Suprapubic skin (tissue), 4 donors: ENCODE measurements around the gene RIPOR3. TPM values are rescaled to one million over a fixed set of nuclear protein-coding genes. Genes with fewer than 3 reads are reported as not detected.

Experiments used
- DNase-seq, 2 donors: peaks; one replicate each; pipeline ENCODE4 v3.0.0-alpha.2; 2019; ENCODE audit warnings: low spot score in 2 of 2
- H3K27ac ChIP-seq: fragments of 200-600 bp; sonication (generic); one replicate; pipeline ENCODE4 v1.5.1; 2019
- H3K27me3 ChIP-seq: fragments of 200-600 bp; sonication (generic); one replicate; pipeline ENCODE4 v1.5.1; 2019
- H3K36me3 ChIP-seq: fragments of 200-600 bp; sonication (generic); one replicate; pipeline ENCODE4 v1.5.1; 2019
- H3K4me1 ChIP-seq: fragments of 200-600 bp; sonication (generic); one replicate; pipeline ENCODE4 v1.5.1; 2019
- H3K4me3 ChIP-seq: fragments of 200-600 bp; sonication (generic); one replicate; pipeline ENCODE4 v1.5.1; 2019; ENCODE audit warnings: mild to moderate bottlenecking
- H3K9me3 ChIP-seq: fragments of 200-600 bp; sonication (generic); one replicate; pipeline ENCODE4 v1.5.1; 2019
- CTCF ChIP-seq, 2 donors: fragments of 200-600 bp in 1 of 2; fragments of 450-650 bp in 1 of 2; sonication (generic) in 1 of 2; IDR thresholded peaks; one replicate each; pipeline ENCODE4 v1.5.1; 2016 to 2019; ENCODE audit warnings: antibody characterized with exemption in 2 of 2, mild to moderate bottlenecking in 1 of 2, moderate library complexity in 1 of 2
- EP300 ChIP-seq: sonication (generic); formaldehyde crosslinking; IDR thresholded peaks from one replicate; pipeline ENCODE4 v1.6.1; 2017; ENCODE audit warnings: antibody characterized with exemption
- POLR2A ChIP-seq, 2 donors: fragments of 450-650 bp; IDR thresholded peaks; one replicate each; pipeline ENCODE4 v1.6.1; 2017; ENCODE audit warnings: antibody characterized with exemption in 2 of 2, mild to moderate bottlenecking in 2 of 2, moderate library complexity in 2 of 2
- POLR2AphosphoS5 ChIP-seq, 3 donors: sonication (generic); formaldehyde crosslinking; IDR thresholded peaks; one replicate each; pipeline ENCODE4 v1.6.1; 2017; ENCODE audit warnings: antibody characterized with exemption in 3 of 3
- WGBS: methylation state at CpG from one replicate; pipeline ENCODE4 v1.1.5; 2018; 5-methylcytosine and 5-hydroxymethylcytosine counted together
- total RNA-seq, 4 donors: library from RNA; depleted of rRNA; stranded (reverse); fragments of >200 nt; gene quantifications; one replicate each; pipeline ENCODE4 v1.1.0, GENCODE V29; 2016

The RIPOR3 gene
- total RNA-seq, 4 donors from 2014 or later = 3.3 to 10.1 (median 5.3) TPM

GRCh38 chr20:50721881-50722281 lies 30.5 kb upstream of the RIPOR3 start:
- Histone ChIP-seq H3K9me3 (no peaks in the 10 kb centered on the region), H3K4me1 (peaks cover 20% of the 10 kb centered on the region), H3K4me3 (no peak overlapping the region), H3K27ac (peak overlapping the region; percentile 45), H3K36me3 (no peaks in the 10 kb centered on the region), H3K27me3 (no peaks in the 10 kb centered on the region)
- WGBS = 71% methylated on average over 9 of the region's 9 CpGs
- TF ChIP-seq POLR2A (IDR thresholded peaks at IDR 0.05) (no peak), CTCF (IDR thresholded peaks at IDR 0.05) (no peak), EP300 (no peak), POLR2AphosphoS5 (IDR thresholded peaks at IDR 0.05) (peak in 2 of 3 donors; percentile 54 to 68)
- peak; percentile 69 to 80 for DNase-seq

- no peaks in the 10 kb centered on the region for H3K36me3 ChIP-seq
- peaks cover 20% of the 10 kb centered on the region for H3K4me1 ChIP-seq
- H3K9me3 ChIP-seq = no peaks in the 10 kb centered on the region
- DNase-seq = no peak
- H3K27me3 ChIP-seq = no peaks in the 10 kb centered on the region
- TF ChIP-seq POLR2AphosphoS5 (IDR thresholded peaks at IDR 0.05) (no peak), POLR2A (IDR thresholded peaks at IDR 0.05) (no peak), EP300 (no peak)
- no peak overlapping the region for H3K4me3 ChIP-seq
- no peak overlapping the region for H3K27ac ChIP-seq
Observed at GRCh38 chr20:50720582-50720981, 29.2 kb upstream of the RIPOR3 start.

GRCh38 chr20:50720026-50720425 lies 28.7 kb upstream of the RIPOR3 start:
- Histone ChIP-seq H3K27ac (no peak overlapping the region), H3K27me3 (no peaks in the 10 kb centered on the region), H3K36me3 (no peaks in the 10 kb centered on the region), H3K4me1 (peaks cover 16% of the 10 kb centered on the region), H3K9me3 (no peaks in the 10 kb centered on the region), H3K4me3 (no peak overlapping the region)
- 88% methylated on average over 5 of the region's 5 CpGs for WGBS
- TF ChIP-seq POLR2AphosphoS5 (IDR thresholded peaks at IDR 0.05) = no peak
- TF ChIP-seq CTCF (IDR thresholded peaks at IDR 0.05) = no peak
- DNase-seq = peak in 1 of 2 donors; percentile 24

- DNase-seq = no peak
- WGBS = 91% methylated on average over 4 of the region's 4 CpGs
Observed at GRCh38 chr20:50719328-50719727, 28.0 kb upstream of the RIPOR3 start.

GRCh38 chr20:50717974-50718761 lies 26.8 kb upstream of the RIPOR3 start:
- 71% methylated on average over 13 of the region's 13 CpGs for WGBS
- no peak for TF ChIP-seq POLR2AphosphoS5 (IDR thresholded peaks at IDR 0.05)
- TF ChIP-seq CTCF (IDR thresholded peaks at IDR 0.05) = no peak
- TF ChIP-seq POLR2A (IDR thresholded peaks at IDR 0.05) = no peak
- no peak for TF ChIP-seq EP300
- Histone ChIP-seq H3K4me3 (no peak overlapping the region), H3K27me3 (no peaks in the 10 kb centered on the region), H3K27ac (no peak overlapping the region), H3K36me3 (no peaks in the 10 kb centered on the region), H3K4me1 (peaks cover 6% of the 10 kb centered on the region), H3K9me3 (no peaks in the 10 kb centered on the region)
- peak in 1 of 2 donors; percentile 37 for DNase-seq

More at GRCh38 chr20:50719328-50719727, 28.0 kb upstream of the RIPOR3 start:
- Histone ChIP-seq H3K4me1 (peaks cover 9% of the 10 kb centered on the region), H3K27ac (no peak overlapping the region), H3K9me3 (no peaks in the 10 kb centered on the region), H3K4me3 (no peak overlapping the region), H3K36me3 (no peaks in the 10 kb centered on the region), H3K27me3 (no peaks in the 10 kb centered on the region)
- TF ChIP-seq CTCF (IDR thresholded peaks at IDR 0.05) = no peak
- TF ChIP-seq EP300 = no peak
- no peak for TF ChIP-seq POLR2A (IDR thresholded peaks at IDR 0.05)
- TF ChIP-seq POLR2AphosphoS5 (IDR thresholded peaks at IDR 0.05) = no peak
